Putamen (tissue), 1 donor: Measurements from ENCODE around the gene SMIM22.

Source experiments
- DNase-seq: peaks from one replicate; pipeline ENCODE4 v3.0.0-alpha.2; 2016; ENCODE audit warnings: low spot score

The SMIM22 gene

DNA sequence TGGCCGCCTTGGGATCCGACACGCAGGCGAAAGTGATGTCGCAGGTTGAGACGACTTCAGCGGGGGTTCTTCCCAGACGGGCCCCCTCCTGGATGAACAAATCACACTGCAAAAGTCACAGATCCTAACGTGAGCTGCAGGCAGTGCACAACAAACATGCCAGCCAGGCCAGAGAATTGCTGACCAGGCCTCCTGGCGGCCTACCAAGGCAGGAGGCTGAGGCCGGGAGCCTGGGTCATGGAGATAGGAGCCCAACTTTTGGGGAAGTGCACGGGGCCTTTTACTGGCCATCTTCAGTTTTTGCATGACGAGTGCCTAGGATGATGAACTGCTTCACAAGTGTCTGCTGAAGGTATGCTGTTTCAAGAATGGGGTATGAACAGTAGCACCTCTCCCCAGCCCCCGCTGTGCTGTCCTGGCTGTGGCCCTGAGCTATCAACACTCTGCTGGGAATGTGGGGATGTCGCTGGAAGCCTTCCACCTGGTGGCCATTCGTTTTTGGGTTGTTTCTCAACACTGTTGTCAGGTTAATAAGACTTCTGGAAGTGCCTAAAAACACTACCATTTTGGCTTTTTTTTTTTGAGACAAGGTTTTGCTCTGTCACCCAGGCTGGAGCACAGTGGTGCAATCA is 19.5 kb downstream of the SMIM22 start:
- no peak for DNase-seq

DNA sequence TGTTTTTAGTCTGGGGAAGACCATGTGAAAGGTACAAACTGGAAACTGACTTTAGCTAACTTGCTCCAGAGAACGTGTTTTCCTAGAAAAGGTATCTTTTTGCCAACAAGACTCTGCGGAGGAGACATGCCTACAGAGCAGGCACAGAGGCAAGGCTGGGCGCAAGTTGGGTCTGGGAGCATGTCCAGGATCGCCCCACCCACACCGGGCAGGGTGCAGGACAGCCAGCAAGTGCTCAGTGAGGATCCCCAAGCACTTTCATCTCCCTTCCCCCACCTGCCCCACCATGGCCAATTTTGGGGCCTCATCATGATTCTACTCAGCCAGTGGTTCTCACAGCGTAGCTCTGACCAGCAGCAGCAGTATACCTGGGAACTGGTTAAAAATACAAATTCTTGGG is 25.5 kb downstream of the SMIM22 start:
- no peak for DNase-seq

DNA sequence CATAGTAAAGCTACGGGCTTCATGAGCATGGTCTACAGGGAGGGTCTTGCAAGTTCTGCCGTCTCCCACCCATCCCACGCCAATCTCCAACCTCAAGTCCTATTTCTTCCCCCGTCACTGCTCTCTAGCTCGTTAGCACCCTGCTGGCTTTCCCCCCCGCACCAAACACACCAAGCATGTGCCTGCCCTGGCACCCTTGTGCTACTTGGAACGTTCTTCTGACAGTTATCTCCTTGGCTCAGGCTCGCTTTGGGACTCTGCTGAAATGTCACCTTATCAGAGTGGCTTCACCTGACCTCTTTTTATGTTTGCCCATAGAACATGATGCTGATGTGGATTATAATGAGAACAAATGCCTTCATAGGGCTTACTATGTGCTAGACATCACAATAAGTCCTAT is 30.0 kb downstream of the SMIM22 start:
- no peak for DNase-seq

DNA sequence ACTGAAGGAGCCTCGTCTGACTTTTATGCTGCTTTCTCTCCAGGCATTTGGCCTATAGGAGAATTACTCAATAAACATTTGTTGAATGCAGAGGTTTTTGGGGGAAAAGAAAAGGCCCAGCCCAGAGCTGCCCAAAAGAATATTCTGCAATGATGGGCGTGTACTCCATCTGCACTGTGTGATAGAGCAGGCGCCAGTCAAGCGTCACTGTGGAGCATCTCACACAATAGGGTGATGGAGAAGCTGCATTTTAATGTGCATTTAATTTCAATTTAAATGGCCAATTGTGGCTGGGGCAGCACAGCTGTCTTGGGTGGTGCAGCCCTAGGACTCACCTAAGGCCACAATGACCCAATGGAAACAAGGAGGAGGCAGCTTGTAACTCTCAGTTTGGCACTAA is 31.4 kb downstream of the SMIM22 start:
- DNase-seq: no peak

DNA sequence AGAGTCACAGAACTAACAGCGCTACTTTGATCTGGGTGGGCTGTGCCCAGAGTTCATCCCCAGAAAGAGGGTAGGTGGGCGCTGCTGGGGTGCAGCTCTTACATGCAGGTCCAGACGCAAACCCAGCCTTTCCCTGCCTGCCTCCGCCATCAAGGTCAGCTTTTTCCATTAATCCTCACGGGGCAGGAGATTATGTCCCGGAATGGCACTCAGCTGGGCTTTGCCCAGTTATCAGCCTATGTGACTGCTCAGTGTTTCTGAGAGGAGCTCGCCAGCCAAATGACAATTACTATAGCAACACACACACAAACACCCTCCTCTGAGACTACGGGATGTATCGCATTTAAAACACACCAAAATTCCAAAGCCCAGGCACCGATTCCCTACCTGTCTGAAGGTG is 31.8 kb downstream of the SMIM22 start:
- no peak for DNase-seq

DNA sequence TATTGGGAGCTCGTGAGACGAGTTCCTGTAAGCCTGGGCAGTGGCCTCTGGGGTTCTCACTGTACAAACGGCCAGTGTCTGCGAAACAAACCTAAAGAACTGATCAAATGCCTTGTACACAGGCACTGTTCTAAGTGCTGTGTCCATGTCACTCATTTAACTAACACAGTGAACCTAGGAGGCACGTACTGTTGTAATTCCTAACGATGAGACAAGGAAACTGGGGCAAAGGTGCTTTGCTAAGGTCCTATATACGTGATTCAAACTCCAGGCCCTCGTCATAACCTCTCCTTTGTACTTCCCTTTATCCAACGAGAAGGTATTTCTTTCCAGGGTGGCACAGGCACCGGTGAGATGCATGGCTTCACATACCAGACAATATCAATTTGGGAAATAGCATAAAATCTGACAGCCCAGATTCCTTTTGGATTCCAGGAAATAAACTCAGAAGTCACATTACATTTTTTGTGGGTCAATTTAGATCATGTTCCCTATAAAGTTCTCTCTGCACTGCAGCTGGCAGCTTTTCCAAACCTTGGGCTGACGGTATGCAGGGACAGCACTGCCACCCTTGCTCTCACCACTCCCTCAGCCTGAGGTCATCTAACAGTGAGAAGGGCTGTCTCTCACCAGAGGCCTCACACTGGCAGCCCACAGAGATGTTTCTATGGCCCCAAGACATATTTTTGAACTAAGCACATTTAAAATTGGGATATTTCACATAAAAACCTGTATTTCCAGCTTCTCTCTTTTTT is 33.6 kb downstream of the SMIM22 start:
- no peak for DNase-seq

DNA sequence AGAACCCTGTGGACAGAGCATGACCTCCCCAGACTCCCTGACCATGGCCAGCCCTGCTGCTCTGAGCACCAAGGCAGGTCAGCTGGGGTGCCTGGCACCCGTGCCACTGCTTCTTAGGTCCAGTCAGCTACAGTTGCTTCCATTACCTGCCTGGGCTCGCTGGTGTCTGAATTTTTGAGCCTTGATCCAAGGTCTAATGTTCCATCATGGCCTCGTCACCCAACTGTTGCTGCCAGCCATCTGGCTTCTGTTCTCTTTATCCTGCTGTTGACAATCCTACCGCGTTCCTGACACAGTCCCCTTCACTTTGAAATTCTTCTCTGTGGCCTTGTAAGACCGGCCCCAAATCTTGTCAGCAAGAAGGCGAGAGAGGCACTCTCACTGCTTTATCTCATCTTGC is 35.2 kb downstream of the SMIM22 start:
- DNase-seq: no peak

DNA sequence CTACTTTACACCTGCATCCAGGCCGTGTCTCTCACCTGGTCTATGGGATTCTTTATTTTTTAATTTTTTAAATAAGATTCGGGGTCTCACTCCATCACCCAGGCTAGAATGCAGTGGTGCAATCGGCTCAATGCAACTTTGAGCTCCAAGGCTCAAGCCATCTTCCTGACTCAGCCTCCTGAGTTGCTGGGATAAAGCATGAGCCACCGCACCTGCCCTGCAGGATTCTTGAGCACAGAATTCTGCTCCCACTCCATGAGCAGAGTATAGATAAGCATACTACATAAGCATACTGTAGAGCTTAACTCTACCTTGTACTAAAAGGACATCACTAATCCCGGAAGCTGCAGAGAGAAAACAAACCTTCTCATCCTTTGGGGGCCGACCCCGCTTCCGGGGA is 36.4 kb downstream of the SMIM22 start:
- no peak for DNase-seq

DNA sequence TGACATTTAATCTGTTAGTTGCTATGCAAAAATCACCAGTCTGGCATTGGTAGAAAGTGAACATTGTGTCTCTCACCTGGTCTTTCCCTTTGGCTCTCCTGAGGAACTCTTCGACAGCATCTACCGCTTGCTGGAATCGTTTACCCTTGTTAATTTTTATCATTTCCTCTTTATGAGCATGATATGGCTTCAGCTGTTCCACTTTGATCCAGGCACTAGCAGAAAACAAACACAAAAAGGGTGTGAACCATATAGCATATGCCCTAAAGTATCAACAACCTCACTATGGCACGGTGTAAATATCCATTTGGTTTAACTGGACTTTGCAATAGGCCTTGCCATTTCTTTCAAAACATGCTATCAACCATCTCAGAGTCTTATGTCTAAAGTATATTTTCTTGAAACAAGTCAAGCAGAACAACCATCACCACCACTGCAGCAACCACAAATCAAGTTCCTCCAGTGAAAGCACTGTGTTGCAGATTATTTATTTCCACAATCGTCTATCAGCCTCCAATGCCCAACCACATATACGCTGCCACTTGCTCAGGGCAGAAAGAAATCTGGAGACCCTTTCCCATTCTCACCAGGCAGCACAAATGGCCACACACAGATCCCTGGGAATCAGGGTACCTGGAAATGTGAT is 37.7 kb downstream of the SMIM22 start:
- DNase-seq: no peak

DNA sequence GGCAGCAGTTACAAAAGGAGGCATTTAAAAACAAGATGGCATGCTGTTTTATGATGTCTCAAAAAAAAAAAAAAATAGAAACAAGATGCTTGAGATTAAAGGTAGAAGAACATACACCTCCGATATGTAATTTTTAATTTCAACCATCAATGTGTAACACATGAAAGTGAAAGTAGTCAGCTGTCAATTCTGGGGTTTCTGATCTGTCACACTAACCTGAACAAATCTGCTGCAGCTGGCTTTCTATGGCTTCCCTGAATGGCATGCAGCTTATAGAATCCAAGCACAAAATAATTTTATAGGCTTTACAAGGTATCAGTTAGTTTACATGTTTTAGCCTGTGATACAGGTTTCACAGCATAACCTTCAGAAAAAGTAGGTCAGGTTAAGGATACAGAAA is 38.4 kb downstream of the SMIM22 start:
- no peak for DNase-seq

DNA sequence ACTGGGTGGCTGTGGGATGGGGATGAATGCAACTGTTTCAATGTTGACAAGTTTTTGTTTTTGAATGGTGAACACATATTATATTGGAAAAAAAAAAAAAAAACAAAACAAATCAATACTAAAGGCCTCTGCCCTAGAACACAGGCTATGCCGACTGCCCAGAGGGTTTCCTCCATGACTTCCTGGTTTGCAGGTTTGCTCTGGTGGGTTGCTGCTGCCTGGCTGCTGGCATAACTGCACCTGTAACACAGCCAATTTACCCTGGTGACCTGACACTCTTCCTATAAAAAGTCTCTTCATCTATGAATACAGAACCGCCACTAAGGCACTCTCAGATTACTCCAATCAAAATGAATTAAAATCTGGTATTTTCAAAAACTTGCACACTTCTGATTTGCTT is 41.6 kb downstream of the SMIM22 start:
- no peak for DNase-seq

DNA sequence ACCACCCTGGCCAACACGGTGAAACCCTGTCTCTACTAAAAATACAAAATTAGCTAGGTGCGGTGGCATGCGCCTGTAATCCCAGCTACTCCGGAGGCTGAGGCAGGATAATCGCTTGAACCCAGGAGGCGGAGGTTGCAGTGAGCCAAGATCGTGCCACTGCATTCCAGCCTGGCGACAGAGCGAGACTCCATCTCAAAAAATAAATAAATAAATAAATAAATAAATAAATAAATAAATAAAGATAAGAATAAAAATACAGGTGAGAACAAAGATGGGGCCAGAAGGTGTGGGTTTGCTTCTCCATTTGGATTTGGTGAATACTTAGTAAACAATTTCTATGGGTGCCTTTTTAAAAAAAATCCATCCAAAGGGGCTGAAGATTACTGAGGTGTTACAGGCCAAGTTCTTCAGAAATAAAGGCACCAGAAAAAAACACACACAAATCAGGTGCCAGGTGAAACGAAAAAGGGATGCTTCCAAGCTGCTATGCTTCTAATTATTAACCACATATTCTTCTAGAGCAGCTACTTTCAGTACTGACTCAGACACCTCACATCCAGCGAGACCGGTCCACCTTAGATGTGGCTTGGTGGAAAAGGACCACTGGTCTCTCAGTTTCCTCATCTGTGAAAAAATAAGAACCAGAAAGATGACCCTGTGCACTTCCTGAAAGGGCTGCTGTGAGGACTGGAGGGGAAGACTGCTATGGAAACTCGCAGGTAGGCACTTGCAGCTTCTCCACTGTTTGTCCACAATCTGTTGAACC is 42.7 kb downstream of the SMIM22 start:
- no peak for DNase-seq

DNA sequence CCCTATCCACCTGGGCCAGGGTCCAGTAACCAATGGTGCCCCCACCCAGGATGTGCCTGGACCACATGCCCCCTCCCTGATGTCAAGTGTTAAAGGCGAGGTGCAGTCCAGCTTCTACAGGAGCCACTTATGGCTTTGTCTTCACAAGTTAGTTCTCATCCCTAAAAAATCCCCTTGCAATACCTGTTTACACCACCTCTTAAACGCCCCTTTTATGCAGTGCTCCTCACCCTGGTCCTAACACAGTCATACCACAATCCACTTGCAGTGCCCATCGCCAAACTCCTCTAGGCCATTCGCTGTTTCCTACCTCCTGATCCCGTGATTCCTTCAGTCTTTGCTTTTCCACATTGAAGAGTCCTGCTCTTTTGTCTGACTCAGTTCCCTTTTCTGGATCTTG is 44.8 kb downstream of the SMIM22 start:
- no peak for DNase-seq

DNA sequence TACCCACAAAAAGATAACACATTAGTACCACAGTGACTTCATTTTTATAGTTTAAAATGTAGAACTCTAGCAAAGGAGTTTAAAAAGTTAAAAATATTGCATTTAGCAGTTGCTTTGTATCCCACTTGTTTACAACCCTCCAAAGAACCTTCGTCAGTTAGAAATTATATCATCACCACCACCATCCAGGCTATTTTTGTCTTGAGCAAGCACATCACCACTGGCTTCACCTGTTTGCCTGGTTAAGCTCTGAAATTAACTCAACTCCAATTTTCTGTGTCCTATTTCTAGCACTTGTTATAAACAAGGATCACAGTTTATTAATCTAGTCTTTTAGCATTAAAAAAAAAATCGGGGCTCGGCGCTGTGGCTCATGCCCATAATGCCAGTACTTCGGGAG is 45.8 kb downstream of the SMIM22 start:
- DNase-seq: no peak
